Pons (tissue), 1 donor: ENCODE data around the gene CDH23.

Source experiments
- DNase-seq: peaks from one replicate; pipeline ENCODE4 v3.0.0-alpha.2; 2016; ENCODE audit warnings: low spot score

The CDH23 gene

GRCh38 chr10:71818674-71819260 is 422.0 kb downstream of the CDH23 start:
- no peak for DNase-seq

- no peak for DNase-seq
These were observed 422.7 kb downstream of the CDH23 start for GRCh38 chr10:71819441-71819861.

GRCh38 chr10:71819985-71820384 is 423.3 kb downstream of the CDH23 start:
- DNase-seq: no peak

GRCh38 chr10:71820966-71821365 is 424.2 kb downstream of the CDH23 start:
- DNase-seq: no peak

- DNase-seq: no peak
These were observed 425.4 kb downstream of the CDH23 start for GRCh38 chr10:71821909-71822763.

GRCh38 chr10:71823356-71823755 is 426.6 kb downstream of the CDH23 start:
- no peak for DNase-seq

- no peak for DNase-seq
These were observed 427.6 kb downstream of the CDH23 start for GRCh38 chr10:71824333-71824732.

GRCh38 chr10:71825217-71825616 is 428.5 kb downstream of the CDH23 start:
- no peak for DNase-seq

- DNase-seq: no peak
These were observed 431.1 kb downstream of the CDH23 start for GRCh38 chr10:71827852-71828251.

- DNase-seq: no peak
These were observed 432.0 kb downstream of the CDH23 start for GRCh38 chr10:71828702-71829101.

- no peak for DNase-seq
These were observed 432.5 kb downstream of the CDH23 start for GRCh38 chr10:71829171-71829570.

- DNase-seq: no peak
These were observed 433.2 kb downstream of the CDH23 start for GRCh38 chr10:71829896-71830295.

- DNase-seq: no peak
These were observed 434.0 kb downstream of the CDH23 start for GRCh38 chr10:71830726-71831125.

GRCh38 chr10:71831646-71832552 is 435.2 kb downstream of the CDH23 start:
- DNase-seq: no peak

- DNase-seq: no peak
These were observed 436.2 kb downstream of the CDH23 start for GRCh38 chr10:71832967-71833366.

GRCh38 chr10:71833451-71834342 is 437.0 kb downstream of the CDH23 start:
- no peak for DNase-seq

GRCh38 chr10:71834343-71834674 is 437.6 kb downstream of the CDH23 start:
- DNase-seq: no peak

- DNase-seq: peak; percentile 97
These were observed 439.2 kb downstream of the CDH23 start for GRCh38 chr10:71835671-71836595.

- DNase-seq: peak; percentile 66
These were observed 439.9 kb downstream of the CDH23 start for GRCh38 chr10:71836596-71836974.

GRCh38 chr10:71837098-71837827 is 440.5 kb downstream of the CDH23 start:
- peak; percentile 56 for DNase-seq
